GM12874 (cell line): ENCODE measurements around the gene IL1RL2.

Experiments
- TF ChIP-seq, protein P1 (sequence below): IDR thresholded peaks from 2 replicates; pipeline ENCODE4 v1.5.1; 2011; ENCODE audit warnings: low read depth, mild to moderate bottlenecking, control low read depth, low read length, moderate library complexity; ENCODE audit not compliant: insufficient read depth

The IL1RL2 gene

DNA sequence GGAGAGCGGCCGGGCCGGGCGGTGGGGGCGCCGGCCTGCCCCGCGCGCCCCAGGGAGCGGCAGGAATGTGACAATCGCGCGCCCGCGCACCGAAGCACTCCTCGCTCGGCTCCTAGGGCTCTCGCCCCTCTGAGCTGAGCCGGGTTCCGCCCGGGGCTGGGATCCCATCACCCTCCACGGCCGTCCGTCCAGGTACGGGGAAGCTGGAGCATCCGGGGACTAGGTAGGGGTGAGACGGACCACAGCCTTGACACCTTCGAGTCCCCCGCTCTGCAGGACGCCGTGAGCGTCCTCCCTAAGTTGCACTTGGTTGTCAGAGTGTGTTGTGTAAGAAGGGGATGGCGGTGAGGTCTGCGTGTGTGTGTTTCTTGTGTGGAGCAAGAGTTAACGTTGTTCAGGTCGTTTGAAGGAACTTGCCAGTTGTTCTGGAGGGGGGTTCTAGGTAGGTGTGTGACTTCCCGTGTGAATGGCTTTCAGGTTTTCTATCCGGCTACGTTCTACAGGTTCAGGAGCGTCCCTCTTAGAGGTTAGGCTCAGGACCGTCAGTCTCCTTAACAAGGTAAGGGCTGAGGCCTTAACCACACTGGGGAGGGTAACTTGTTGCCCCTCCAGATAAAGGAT is 43.9 kb upstream of the IL1RL2 start:
- TF ChIP-seq, protein P1, sequence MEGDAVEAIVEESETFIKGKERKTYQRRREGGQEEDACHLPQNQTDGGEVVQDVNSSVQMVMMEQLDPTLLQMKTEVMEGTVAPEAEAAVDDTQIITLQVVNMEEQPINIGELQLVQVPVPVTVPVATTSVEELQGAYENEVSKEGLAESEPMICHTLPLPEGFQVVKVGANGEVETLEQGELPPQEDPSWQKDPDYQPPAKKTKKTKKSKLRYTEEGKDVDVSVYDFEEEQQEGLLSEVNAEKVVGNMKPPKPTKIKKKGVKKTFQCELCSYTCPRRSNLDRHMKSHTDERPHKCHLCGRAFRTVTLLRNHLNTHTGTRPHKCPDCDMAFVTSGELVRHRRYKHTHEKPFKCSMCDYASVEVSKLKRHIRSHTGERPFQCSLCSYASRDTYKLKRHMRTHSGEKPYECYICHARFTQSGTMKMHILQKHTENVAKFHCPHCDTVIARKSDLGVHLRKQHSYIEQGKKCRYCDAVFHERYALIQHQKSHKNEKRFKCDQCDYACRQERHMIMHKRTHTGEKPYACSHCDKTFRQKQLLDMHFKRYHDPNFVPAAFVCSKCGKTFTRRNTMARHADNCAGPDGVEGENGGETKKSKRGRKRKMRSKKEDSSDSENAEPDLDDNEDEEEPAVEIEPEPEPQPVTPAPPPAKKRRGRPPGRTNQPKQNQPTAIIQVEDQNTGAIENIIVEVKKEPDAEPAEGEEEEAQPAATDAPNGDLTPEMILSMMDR: no peak

DNA sequence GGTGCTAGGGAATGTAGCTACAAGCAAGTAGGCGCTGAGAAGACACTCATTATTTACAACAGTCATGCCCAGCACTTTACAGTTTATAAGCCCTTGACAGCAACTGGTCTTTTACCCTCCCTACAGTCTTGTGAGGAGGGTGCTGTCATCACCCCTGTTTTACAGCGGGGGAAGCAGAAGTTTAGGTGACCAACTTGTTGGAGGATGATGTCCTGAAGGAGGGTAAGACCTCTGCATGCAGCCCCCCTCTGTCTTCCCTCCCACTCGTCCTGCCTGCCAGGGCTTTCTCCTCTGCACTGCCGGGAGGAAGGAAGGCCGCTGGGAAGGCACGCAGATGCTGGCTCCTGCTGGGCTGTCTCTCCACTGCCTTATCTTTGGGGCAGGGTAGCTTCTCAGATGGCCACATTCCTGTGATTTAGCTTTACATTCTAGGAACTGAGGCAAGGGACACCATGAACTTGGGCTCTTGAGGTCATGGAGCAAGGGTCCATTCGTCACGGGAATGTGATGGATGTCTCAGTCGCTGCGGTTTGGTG is 43.3 kb upstream of the IL1RL2 start:
- TF ChIP-seq, protein P1: no peak

DNA sequence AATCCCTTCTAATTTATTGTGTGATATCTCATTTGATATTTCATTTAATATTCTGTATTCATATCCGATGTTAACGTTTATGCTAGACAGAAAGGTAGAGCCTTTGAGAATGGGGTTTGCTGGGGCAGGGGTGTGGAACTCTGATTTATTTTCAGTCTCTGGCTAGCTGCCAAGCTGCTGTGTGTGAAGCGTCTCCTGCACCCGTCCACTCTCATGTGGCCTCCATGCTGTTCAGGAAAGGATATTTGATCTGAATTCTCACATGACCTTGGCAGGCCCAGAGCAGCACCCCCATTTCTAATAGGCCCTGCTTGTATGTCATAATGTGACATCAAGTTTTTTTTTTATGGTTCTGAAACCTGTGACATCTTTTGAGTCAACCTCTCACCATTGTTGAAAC is 42.7 kb upstream of the IL1RL2 start:
- TF ChIP-seq, protein P1: no peak

DNA sequence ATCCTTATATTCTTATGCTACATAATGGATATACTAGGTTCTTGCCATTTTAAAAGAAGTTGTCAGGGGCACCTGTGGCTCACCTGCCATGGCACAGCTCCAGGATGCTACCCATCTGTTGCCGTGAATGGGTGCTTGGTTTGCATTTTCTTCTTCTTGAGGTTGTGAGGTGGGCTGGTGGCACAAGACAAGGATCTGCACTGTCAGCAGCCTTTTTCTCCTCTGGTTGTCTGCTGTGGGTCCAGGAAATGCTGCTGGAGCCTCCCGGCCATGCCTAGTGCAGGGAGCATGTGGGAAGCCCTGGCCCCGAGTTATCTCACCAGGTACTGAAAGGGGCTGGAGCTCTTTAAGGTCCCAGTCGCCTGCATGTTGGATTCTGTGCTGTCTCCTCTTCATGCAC is 41.7 kb upstream of the IL1RL2 start:
- TF ChIP-seq, protein P1: no peak

DNA sequence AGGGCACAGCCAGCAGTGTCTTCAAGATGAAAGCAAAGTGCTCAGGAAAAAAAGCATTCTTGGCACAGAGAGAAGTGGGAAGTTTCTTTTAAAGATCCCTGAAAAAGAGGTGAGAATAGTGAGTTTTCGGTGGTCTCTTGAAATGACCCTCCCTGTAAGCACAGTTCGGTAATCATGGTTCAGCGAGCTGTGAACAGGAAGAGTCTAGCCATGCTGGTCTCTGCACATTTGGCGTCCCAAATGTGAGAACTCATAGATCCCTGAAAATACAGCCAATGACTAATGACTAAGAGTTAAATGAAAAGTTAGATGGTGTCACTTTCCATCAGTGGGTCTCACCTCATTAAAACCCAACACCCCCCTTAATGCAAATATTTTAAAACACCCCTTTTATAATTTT is 40.9 kb upstream of the IL1RL2 start:
- TF ChIP-seq, protein P1: no peak

DNA sequence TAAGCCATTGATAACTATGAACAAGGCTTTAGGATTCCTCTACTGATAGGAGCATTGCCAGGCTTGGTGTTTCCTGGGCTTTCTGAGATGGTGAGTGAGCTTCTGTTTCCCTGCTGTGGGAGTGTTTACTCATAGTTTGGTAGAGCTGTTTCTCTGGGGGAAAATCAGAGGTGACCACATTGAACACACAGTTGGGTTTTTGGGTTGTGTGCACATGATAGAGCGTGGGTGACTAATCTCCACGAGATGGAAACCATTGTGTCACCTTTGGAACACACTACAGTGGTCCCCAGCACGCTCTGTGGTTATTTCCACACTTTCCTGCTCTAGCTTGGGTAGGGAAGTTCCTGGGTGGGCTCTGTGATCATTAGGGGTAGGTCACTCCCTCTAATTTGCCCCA is 38.9 kb upstream of the IL1RL2 start:
- TF ChIP-seq, protein P1: no peak

DNA sequence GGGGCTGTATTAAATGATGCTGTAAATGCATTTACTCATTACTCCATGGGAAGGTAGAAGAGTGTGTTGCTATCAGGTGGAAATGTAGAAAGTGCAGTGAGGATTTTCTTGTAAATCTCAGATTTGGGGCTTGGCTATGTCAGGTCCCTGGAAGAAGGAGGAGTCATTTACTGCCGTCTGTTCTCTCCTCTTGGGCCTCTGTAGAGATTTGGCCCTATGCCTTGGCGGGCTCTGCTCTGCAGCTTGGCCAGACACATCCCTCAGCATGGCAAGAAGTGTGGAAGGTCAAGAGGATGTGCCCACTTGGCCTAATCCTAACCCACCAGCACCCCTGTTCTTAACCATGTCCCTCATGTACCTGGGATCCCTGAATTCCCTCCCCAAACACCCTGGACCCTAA is 37.6 kb upstream of the IL1RL2 start:
- TF ChIP-seq, protein P1: no peak
